Breast epithelium (tissue), 4 donors: ENCODE data around the gene GPC3. TPM values are rescaled to one million over a fixed set of nuclear protein-coding genes. Genes with fewer than 3 reads are reported as not detected.
"Not testable (repeated sequence)": the region's sequence is repeated elsewhere in the genome, so short reads cannot be mapped to it uniquely, and the experiment has no call there.

Experiments used
- DNase-seq, 2 donors: peaks; one replicate each; pipeline ENCODE4 v3.0.0-alpha.2; 2019; ENCODE audit warnings: low spot score in 2 of 2
- H3K27ac ChIP-seq, 2 donors: fragments of 200-600 bp; sonication (generic) in 1 of 2; one replicate each; pipeline ENCODE4 v1.5.1; 2016 to 2019; ENCODE audit warnings: mild to moderate bottlenecking in 1 of 2
- H3K27me3 ChIP-seq, 2 donors: fragments of 200-600 bp; sonication (generic) in 1 of 2; one replicate each; pipeline versions ENCODE4 v1.5.1 to v1.6.0; 2017 to 2019; ENCODE audit warnings: control low read depth in 1 of 2, mild to moderate bottlenecking in 1 of 2
- H3K36me3 ChIP-seq: fragments of 200-600 bp; one replicate; pipeline ENCODE4 v1.5.1; 2019
- H3K4me1 ChIP-seq, 2 donors: fragments of 200-600 bp; sonication (generic); one replicate each; pipeline ENCODE4 v1.5.1; 2016 to 2019; ENCODE audit warnings: control low read depth in 1 of 2
- H3K4me3 ChIP-seq, 3 donors: fragments of 200-600 bp; sonication (generic); 1 replicate in 2 of 3; 2 replicates in 1 of 3; pipeline ENCODE4 v1.5.1; 2016 to 2019; ENCODE audit warnings: mild to moderate bottlenecking in 3 of 3, moderate library complexity in 2 of 3
- H3K9me3 ChIP-seq, 2 donors: fragments of 200-600 bp; sonication (generic) in 1 of 2; one replicate each; pipeline ENCODE4 v1.5.1; 2016 to 2019; ENCODE audit warnings: control low read depth in 1 of 2
- POLR2A ChIP-seq: fragments of 450-650 bp; IDR thresholded peaks from one replicate; pipeline ENCODE4 v1.6.1; 2016; ENCODE audit warnings: antibody characterized with exemption, mild to moderate bottlenecking, moderate library complexity
- POLR2AphosphoS5 ChIP-seq, 3 donors: sonication (generic); formaldehyde crosslinking; IDR thresholded peaks; one replicate each; pipeline ENCODE4 v1.6.1; 2017; ENCODE audit warnings: antibody characterized with exemption in 3 of 3
- intact Hi-C: fragments of 100-400 bp; cut with DNase I; formaldehyde crosslinking; loops from one replicate; pipeline ENCODE4 v1.15.1; 2023; ENCODE audit warnings: low total_unique reads
- total RNA-seq, 3 donors: library from RNA; depleted of rRNA; stranded (reverse); fragments of >200 nt; gene quantifications; one replicate each; pipeline ENCODE4 v1.1.0, GENCODE V29; 2016
- TF ChIP-seq, protein P1 (sequence below), 3 donors: fragments of 450-650 bp; IDR thresholded peaks; one replicate each; pipeline ENCODE4 v1.5.1; 2016 to 2017; ENCODE audit warnings: antibody characterized with exemption in 3 of 3, mild to moderate bottlenecking in 3 of 3, moderate library complexity in 3 of 3

The GPC3 gene
- total RNA-seq, 3 donors from 2014 or later, result 29.7 to 99.2 (median 89.1) TPM

GRCh38 chrX:133783274-133783673 lies 202.1 kb downstream of the GPC3 start:
- no peaks in the 10 kb centered on the region for H3K9me3 ChIP-seq
- no peaks in the 10 kb centered on the region for H3K4me1 ChIP-seq
- TF ChIP-seq POLR2A, result no peak
- TF ChIP-seq, protein P1, sequence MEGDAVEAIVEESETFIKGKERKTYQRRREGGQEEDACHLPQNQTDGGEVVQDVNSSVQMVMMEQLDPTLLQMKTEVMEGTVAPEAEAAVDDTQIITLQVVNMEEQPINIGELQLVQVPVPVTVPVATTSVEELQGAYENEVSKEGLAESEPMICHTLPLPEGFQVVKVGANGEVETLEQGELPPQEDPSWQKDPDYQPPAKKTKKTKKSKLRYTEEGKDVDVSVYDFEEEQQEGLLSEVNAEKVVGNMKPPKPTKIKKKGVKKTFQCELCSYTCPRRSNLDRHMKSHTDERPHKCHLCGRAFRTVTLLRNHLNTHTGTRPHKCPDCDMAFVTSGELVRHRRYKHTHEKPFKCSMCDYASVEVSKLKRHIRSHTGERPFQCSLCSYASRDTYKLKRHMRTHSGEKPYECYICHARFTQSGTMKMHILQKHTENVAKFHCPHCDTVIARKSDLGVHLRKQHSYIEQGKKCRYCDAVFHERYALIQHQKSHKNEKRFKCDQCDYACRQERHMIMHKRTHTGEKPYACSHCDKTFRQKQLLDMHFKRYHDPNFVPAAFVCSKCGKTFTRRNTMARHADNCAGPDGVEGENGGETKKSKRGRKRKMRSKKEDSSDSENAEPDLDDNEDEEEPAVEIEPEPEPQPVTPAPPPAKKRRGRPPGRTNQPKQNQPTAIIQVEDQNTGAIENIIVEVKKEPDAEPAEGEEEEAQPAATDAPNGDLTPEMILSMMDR (IDR thresholded peaks at IDR 0.05), result no peak
- no peak for TF ChIP-seq POLR2AphosphoS5 (IDR thresholded peaks at IDR 0.05)
- no peaks in the 10 kb centered on the region for H3K36me3 ChIP-seq
- no peak for DNase-seq
- H3K4me3 ChIP-seq, result no peak overlapping the region
- peaks cover 0 to 52% of the 10 kb centered on the region in 2 donors for H3K27me3 ChIP-seq
- intact Hi-C loops, result no loop called here
- no peak overlapping the region for H3K27ac ChIP-seq

- no peaks in the 10 kb centered on the region for H3K4me1 ChIP-seq
- no peaks in the 10 kb centered on the region for H3K9me3 ChIP-seq
- TF ChIP-seq POLR2AphosphoS5 (IDR thresholded peaks at IDR 0.05), result no peak
- TF ChIP-seq, protein P1 (IDR thresholded peaks at IDR 0.05), result no peak
- no peak for TF ChIP-seq POLR2A
- H3K27ac ChIP-seq, result no peak overlapping the region
- H3K4me3 ChIP-seq, result no peak overlapping the region
- no peaks in the 10 kb centered on the region for H3K36me3 ChIP-seq
- H3K27me3 ChIP-seq, result peaks cover 0 to 64% of the 10 kb centered on the region in 2 donors
- intact Hi-C loops, result no loop called here
- DNase-seq, result no peak
Observed at GRCh38 chrX:133781174-133781573, 204.2 kb downstream of the GPC3 start.

DNA sequence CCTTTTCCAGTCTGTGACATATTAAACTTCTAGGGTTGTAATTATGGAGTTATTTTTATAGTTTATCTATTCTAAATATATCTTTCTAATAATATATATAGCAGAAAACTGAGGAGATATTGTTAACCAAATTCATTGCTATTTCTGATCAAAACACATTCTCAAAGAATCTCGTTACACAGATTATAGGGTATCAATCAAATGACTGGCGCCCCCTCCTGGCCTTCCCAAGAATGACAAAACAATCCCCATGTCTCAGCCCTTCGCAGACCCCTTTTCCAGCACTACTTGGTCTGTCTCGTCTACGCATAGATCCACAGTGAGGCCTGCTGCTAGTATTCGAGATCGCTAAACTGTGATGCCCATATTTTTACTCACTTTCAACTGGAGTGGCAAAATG lies 209.3 kb downstream of the GPC3 start:
- H3K27ac ChIP-seq, result no peak overlapping the region
- no peaks in the 10 kb centered on the region for H3K4me1 ChIP-seq
- TF ChIP-seq POLR2A (no peak), POLR2AphosphoS5 (IDR thresholded peaks at IDR 0.05) (no peak)
- TF ChIP-seq, protein P1 (IDR thresholded peaks at IDR 0.05), result no peak
- H3K4me3 ChIP-seq, result no peak overlapping the region
- H3K9me3 ChIP-seq, result no peaks in the 10 kb centered on the region
- peaks cover 0 to 52% of the 10 kb centered on the region in 2 donors for H3K27me3 ChIP-seq
- no peak for DNase-seq
- no peaks in the 10 kb centered on the region for H3K36me3 ChIP-seq
- intact Hi-C loops, result no loop called here

- DNase-seq, result no peak
- H3K4me1 ChIP-seq, result no peaks in the 10 kb centered on the region
- H3K27ac ChIP-seq, result no peak overlapping the region
- no peaks in the 10 kb centered on the region for H3K36me3 ChIP-seq
- peaks cover 0 to 50% of the 10 kb centered on the region in 2 donors for H3K27me3 ChIP-seq
- H3K4me3 ChIP-seq, result no peak overlapping the region
- intact Hi-C loops, result no loop called here
- no peaks in the 10 kb centered on the region for H3K9me3 ChIP-seq
- TF ChIP-seq POLR2AphosphoS5 (IDR thresholded peaks at IDR 0.05) (no peak), POLR2A (no peak)
- TF ChIP-seq, protein P1 (IDR thresholded peaks at IDR 0.05), result no peak
Observed at GRCh38 chrX:133774807-133775206, 210.6 kb downstream of the GPC3 start.

DNA sequence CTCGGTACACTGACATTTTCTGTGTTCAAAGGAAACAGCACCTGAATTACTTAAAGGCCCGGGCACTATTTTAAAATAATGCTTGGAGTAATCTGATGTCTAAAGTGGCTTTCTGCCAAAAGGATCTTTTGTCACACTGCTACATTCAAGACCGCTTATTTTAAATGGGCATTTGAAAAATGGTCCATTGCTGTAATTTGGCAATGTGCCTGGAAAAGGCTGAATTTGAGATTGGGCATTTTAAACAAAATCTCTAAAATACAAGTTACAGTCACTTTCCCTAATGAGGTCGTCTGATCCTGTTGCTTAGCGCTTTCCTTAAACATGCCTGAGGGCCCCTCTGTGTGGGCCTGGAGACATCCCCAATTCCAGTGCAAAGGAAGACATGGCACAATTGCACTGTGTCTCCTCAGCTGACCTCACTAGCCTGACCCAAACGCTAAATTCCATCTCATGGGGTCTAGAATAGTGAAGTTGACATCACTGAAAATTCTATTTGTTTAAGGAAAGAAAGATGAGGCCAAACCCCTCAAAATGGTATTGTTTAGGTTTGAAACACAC lies 214.2 kb downstream of the GPC3 start:
- no peaks in the 10 kb centered on the region for H3K9me3 ChIP-seq
- no peak overlapping the region for H3K4me3 ChIP-seq
- TF ChIP-seq POLR2AphosphoS5 (IDR thresholded peaks at IDR 0.05) (no peak), POLR2A (no peak)
- TF ChIP-seq, protein P1 (IDR thresholded peaks at IDR 0.05), result no peak
- H3K27ac ChIP-seq, result no peak overlapping the region
- no peaks in the 10 kb centered on the region for H3K4me1 ChIP-seq
- H3K36me3 ChIP-seq, result no peaks in the 10 kb centered on the region
- DNase-seq, result no peak
- intact Hi-C loops, result no loop called here
- H3K27me3 ChIP-seq, result peaks cover 0 to 45% of the 10 kb centered on the region in 2 donors

DNA sequence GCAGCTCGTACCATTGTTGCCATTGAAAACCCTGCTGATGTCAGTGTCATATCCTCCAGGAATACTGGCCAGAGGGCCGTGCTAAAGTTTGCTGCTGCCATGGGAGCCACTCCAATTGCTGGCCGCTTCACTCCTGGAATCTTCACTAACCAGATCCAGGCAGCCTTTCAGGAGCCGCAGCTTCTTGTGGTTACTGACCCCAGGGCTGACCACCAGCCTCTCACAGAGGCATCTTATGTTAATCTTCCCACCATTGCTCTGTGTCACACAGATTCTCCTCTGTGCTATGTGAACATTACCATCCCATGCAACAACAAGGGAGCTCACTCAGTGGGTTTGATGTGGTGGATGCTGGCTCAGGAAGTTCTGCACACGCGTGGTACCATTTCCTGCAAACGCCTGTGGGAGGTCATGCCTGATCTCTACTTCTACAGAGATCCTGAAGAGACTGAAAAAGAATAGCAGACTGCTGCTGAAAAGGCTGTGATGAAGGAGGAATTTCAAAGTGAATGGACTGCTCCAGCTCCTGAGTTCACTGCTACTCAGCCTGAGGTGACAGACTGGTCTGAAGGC lies 222.3 kb downstream of the GPC3 start:
- intact Hi-C loops, DNase-seq, H3K9me3 ChIP-seq, H3K36me3 ChIP-seq, H3K4me3 ChIP-seq, H3K4me1 ChIP-seq, H3K27ac ChIP-seq: not testable (repeated sequence)
- peaks cover 0 to 31% of the 10 kb centered on the region in 2 donors for H3K27me3 ChIP-seq
